Gastroesophageal sphincter (tissue), 3 donors: ENCODE measurements around the gene YKT6.

Experiments used
- EP300 ChIP-seq: sonication (generic); formaldehyde crosslinking; IDR thresholded peaks from one replicate; pipeline ENCODE4 v1.6.1; 2017; ENCODE audit warnings: antibody characterized with exemption, mild to moderate bottlenecking
- POLR2A ChIP-seq, 2 donors: fragments of 450-650 bp; IDR thresholded peaks; one replicate each; pipeline ENCODE4 v1.6.1; 2017; ENCODE audit warnings: antibody characterized with exemption in 2 of 2, mild to moderate bottlenecking in 2 of 2, moderate library complexity in 1 of 2
- POLR2AphosphoS5 ChIP-seq: sonication (generic); formaldehyde crosslinking; IDR thresholded peaks from one replicate; pipeline ENCODE4 v1.6.1; 2017; ENCODE audit warnings: antibody characterized with exemption
- TF ChIP-seq, protein P1 (sequence below), 4 experiments: fragments of 200-600 bp in 2 of 4; fragments of 450-650 bp in 2 of 4; sonication (generic) in 1 of 4; IDR thresholded peaks; one replicate each; pipeline ENCODE4 v1.5.1; 2017 to 2019; ENCODE audit warnings: antibody characterized with exemption in 4 of 4, mild to moderate bottlenecking in 2 of 4, moderate library complexity in 2 of 4

- TF ChIP-seq, protein P1, sequence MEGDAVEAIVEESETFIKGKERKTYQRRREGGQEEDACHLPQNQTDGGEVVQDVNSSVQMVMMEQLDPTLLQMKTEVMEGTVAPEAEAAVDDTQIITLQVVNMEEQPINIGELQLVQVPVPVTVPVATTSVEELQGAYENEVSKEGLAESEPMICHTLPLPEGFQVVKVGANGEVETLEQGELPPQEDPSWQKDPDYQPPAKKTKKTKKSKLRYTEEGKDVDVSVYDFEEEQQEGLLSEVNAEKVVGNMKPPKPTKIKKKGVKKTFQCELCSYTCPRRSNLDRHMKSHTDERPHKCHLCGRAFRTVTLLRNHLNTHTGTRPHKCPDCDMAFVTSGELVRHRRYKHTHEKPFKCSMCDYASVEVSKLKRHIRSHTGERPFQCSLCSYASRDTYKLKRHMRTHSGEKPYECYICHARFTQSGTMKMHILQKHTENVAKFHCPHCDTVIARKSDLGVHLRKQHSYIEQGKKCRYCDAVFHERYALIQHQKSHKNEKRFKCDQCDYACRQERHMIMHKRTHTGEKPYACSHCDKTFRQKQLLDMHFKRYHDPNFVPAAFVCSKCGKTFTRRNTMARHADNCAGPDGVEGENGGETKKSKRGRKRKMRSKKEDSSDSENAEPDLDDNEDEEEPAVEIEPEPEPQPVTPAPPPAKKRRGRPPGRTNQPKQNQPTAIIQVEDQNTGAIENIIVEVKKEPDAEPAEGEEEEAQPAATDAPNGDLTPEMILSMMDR (IDR thresholded peaks at IDR 0.05), result no peak
- no peak for TF ChIP-seq POLR2A (IDR thresholded peaks at IDR 0.05)
- TF ChIP-seq POLR2AphosphoS5, result no peak
- no peak for TF ChIP-seq EP300
Measured at GRCh38 chr7:44251269-44251668, 50.5 kb downstream of the YKT6 start.
